Measurements from ENCODE around the gene NET1.

DNA sequence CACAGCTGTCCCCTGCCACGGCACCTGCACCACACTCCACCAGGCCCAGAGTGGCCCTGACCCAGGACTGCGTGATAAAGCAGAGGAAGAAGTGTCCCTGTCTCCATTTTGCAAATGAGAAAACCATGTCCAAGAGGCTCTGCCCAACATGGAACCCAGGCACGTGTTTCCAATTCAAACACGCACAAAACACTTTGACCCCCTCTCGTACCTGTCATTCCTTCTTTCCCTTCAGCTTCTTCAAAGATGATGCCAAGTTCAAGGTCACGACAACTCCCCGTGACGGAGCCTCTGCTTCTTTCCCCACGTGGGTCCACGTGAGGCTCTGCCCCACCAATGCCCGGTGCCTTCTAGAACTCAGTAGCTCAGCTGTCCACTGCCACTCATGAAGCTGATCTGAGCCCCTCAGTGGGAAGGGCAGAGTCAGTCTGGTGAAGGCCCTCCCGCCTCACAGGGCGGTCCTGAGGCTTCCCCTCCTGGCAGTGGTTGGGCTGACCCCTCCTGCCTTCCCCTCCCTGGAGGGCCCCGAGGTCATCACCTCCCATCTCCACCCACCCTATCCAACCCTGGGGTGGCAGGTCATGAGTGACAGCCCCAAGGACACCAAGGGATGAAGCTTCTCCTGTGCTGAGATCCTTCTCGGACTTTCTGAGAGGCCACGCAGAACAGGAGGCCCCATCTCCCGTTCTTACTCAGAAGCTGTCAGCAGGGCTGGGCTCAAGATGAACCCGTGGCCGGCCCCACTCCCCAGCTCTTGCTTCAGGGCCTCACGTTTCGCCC is 68.0 kb downstream of the NET1 start:
- TF ChIP-seq CTCF (IDR thresholded peaks at IDR 0.05; ENCODE audit: poor library complexity), result no peak
- no peak for TF ChIP-seq EZH2phosphoT487 (IDR thresholded peaks at IDR 0.05; ENCODE audit: low read depth, severe bottlenecking, unreplicated experiment)
- no peak for TF ChIP-seq EZH2 (IDR thresholded peaks at IDR 0.05; ENCODE audit: borderline replicate concordance)
